ENCODE results near the gene SIRPG.
"Not testable (repeated sequence)": the region's sequence is repeated elsewhere in the genome, so short reads cannot be mapped to it uniquely, and the experiment has no call there.

Gene SIRPG

GRCh38 chr20:1657556-1658334, at the start of gene SIRPG:
TSS of gene SIRPG (minus strand) at chr20:1657779. CDS start at chr20:1657714, 65 bp downstream.
- FAIRE-seq = no peak

DNA sequence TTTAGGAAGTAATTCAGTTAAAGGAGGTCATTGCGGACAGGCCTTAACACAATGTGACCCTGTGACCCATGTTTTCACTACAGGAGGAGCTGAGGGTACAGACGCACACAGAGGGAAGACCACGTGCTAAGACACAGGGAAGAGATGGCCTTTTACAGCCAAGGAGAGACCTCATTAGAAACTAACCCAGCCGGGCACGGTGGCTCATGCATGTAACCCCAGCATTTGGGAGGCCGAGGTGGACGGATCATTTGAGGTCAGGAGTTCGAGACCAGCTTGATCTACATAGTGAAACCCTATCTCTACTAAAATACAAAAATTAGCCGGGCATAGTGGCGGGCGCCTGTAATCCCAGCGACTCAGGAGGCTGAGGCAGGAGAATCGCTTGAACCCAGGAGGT, 49.3 kb upstream of the SIRPG start:
- FAIRE-seq = not testable (repeated sequence)

DNA sequence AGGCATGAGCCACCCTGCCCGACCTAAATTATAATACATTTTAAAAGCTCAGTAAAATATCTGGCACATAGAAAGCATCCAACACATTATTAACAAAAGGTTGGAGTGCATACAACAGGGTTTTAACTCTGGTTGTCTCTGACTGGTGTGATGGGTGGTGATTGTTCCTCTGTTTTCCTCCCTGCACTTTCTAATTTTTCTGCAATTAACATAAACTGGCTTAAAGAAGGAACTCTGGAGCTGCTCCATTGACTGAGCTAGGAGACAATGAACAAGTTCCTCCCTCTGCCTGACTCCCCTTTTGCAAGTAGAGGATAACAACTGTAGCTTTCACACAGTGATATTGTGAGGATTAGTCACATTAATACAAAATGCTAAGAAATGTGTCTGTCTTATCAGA, 48.5 kb upstream of the SIRPG start:
- FAIRE-seq = no peak

- FAIRE-seq = no peak
Measured at GRCh38 chr20:1702855-1703254, 45.3 kb upstream of the SIRPG start.

DNA sequence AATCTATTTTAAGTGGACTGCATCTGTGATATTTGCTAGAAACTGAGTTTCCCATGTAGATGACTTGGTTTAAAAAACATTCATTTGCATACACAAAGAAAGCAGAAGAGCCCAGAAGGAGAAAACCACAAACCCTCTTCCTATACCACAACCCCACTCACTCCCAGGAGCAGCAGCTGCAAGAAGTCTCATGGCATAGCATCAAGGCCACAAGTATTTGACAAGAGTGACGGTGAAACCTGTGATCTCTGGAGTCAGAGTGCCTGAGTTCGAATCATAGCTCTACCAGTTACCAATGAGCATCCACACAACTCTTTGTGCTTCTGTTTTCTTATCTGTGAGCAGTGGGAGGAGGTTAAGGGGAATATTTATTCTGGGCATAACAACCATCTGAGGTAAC, 44.7 kb upstream of the SIRPG start:
- FAIRE-seq = no peak

- no peak for FAIRE-seq
Measured at GRCh38 chr20:1700990-1701389, 43.4 kb upstream of the SIRPG start.

DNA sequence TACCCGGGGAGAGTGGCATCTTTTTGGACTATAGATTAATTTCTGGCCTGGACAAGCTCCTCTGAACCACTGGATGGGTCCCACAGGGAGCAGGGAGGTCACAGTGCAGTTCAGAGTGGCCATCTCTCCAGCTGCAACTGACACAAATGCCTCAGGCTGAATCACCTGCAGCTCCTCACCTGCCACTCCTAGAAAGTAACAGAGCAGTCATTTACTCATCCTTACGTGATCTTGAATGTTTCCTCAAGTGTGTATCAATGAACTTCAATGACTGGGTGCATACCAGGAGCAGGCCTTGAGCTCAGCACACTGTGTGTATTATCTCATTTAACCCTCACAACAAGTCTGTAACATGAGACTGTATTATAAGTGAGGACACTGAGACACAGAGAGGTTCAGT, 40.0 kb upstream of the SIRPG start:
- no peak for FAIRE-seq

DNA sequence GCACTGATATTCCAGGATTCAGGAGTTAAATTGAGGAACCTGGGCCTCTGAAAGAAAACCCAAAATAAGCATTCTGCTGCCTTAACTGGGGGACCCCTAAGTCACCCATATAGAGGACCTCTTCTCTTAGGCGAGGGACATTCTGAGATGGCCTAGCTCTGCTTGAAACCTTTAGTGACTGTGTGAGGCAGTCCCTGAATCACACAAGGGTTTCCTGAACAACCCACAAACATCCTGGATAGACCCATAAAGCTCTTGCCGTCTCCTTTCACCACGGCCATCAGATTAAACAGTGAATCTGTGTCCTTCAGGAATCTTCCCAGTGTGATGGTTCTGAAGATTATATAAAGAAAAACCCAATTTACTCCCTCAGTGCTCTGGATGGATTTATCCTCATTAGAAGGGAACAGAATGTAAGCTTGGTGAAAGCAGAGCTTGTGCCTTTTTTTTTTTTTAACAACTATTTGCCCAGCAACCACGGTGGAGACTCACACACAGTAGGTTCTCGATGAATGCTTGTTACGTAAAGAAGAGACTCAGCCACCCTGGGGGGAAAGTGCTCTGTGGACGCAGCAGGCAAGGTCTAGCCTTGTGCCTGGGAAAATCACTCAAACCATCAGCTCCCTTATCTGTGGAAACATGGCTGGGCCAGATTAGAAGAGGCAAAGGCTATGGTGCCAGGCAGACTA, 39.1 kb upstream of the SIRPG start:
- no peak for FAIRE-seq

- FAIRE-seq = no peak
Measured at GRCh38 chr20:1694672-1695071, 37.1 kb upstream of the SIRPG start.

GRCh38 chr20:1693427-1693826, 35.8 kb upstream of the SIRPG start:
- no peak for FAIRE-seq

- no peak for FAIRE-seq
Measured at GRCh38 chr20:1689721-1690120, 32.1 kb upstream of the SIRPG start.

DNA sequence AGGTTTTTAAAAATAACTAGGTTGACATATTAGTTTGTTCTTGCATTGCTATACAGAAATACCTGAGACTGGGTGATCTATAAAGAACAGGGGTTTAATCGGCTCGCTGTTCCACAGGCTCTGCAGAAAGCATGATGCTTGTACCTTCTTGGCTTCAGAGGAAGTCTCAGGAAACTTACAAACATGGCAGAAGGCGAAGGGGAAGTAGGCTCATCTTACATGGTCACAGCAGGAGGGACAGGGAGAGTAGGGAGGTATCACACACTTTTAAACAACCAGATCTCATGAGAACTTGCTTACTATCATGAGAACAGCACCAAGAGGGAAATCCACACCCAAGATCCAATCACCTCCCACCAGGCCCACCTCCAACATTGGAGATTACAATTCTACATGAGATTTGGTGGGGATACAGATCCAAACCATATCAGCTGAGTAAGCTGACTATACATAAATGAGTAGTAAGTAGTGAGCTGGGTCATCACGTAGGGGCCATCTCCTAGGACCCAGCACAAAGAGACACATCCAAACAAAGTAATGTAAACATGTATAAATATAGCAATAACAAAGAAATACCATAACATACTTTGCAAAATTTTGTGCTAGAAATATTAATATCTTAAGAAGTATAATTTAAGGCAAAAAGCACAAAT, 31.4 kb upstream of the SIRPG start:
- FAIRE-seq = no peak

DNA sequence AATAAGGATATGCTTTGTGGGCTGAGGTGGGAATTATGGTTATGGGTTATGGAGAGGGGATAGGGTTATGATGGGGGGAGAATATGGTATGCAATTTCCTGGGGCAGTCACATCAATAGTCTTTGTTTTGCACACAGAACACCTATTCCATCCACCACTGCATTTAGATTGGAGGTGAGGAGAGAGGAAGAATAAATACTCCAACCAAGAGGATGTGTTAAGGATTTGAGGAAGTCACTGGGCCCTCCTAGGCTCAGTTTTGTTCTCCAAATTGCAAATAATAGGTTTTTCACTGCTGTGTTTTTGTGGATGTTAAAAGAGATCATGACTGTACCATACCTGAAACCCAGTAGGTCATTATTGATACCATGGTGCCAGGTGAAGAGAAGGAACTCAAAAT, 29.5 kb upstream of the SIRPG start:
- FAIRE-seq = no peak

GRCh38 chr20:1686151-1686748, 28.7 kb upstream of the SIRPG start:
- FAIRE-seq = no peak

DNA sequence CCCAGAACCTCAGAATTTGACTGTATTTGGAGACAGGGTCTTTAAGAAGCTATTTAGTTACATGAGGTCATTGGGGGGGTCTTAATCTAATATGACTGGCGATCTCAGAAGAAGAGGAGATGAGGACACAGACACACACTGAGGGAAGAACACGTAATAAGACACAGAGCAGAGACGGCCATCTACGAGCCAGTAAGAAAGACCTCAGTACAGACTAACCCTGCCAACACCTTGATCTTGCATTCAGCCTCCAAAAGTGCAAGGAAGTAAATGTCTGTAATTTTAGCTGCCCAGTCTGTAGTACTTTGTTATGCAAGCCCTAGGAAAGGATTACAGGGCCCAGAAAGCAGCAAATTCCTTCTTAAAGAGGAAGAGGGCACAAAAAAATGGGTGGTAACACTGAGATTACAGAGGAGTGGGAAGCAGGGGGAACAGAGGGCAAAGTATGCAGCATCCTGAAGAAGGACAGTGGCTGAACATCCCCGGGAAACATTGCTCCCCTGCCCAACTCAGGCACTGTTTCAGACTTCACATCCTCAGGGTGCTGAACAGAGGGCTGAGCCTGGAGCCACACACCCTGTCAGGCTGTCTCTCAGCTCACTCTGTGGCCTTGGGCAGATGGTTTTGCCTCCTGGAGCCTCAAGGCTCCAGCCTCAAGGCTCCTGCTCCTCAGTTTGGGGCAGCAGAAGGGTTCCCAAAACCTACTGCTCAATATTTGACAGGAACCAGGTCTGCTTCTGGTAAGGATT, 27.9 kb upstream of the SIRPG start:
- no peak for FAIRE-seq

- FAIRE-seq = no peak
Measured at GRCh38 chr20:1684872-1685271, 27.3 kb upstream of the SIRPG start.

- FAIRE-seq = no peak
Measured at GRCh38 chr20:1676650-1677049, 19.1 kb upstream of the SIRPG start.

DNA sequence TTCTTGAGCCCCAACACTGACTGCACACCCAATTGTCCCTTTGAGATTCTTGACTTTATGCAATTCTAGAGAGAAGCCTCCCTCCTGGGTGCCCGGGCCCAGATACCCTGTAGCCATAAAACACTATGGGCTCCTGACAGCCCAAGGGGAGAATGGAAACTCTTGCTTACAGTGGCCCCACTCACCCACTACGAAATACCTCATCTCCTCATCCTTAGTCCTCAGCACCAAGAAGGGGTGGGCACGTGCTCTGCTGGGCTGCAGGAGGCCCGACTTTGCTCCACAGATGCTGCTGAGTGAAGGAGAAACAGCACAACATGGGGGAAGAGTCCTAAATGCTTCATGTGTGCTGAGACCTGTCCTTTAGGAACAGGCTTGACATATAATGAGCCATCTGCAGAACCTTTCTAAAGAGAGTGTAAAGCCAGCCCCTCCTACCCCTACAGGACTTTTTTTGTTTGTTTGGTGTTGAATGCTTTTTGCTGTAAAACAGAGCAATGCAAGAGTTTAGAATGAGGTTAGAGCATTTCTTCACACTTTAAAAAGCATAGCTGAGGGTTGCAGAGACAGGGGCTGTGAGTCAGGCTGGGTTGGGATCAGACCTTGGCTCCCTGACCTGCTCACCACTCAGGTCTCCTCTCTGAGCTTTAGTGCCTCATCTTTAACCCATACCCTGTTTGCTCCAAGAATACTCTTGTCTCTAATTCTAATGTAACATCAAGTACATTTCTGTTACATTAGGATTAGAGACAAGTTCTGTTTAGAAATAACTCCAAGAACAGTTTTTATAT, 17.6 kb upstream of the SIRPG start:
- no peak for FAIRE-seq

DNA sequence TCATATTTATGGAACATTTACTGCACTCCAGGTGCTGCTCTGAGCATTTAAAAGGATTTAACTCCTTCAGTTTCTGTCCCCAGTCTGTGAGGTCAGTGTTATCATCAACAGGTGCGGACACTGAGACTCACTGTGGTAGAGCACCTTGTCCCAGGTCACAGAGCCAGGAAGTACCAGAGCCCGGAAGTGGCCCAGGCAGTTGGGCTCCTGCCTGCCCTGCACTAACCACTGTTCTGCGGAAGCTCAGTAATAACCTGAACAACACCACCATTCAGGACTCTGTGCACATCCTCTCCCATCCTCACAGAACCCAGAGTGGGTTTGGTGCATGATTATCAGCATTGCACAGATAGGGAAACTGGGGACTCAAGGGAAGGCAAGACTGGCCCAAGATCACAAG, 16.8 kb upstream of the SIRPG start:
- FAIRE-seq = no peak

DNA sequence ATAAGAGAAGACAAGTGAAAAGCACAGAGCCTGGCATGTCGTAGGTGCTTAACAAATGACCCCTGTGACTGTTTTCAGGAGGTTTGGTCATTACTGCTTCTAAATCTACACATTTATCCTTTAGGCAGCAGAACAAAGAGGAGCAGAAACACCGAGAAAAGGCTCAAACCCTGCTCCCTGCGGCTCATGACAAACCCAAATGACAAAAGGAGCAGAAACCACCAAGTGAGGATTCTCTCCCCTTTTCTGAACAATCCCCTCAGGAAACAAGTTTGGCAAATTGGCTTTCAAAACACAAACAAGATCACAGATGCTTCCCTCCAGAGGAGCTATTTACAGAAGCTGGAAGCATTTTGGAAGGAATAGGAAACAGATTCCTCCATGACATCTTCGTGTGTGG, 15.8 kb upstream of the SIRPG start:
- no peak for FAIRE-seq

DNA sequence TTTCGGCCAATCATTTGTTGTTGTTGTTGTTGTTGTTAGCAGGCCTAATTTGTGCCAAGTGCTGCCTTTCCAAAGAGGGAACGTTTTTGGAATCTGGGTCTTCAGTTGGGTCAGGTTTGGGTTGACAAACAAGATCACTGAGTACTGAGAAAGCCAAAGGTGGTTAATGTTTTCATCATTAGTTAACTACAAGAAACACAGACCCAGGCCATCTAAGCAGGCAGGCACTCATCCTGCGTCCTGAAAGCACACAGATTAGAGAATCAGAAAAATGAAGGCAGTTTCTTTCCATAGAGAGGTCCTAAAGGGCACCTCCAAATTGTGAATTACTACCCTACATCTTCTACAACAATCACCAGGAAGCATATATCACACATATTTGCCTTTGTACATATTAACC, 15.1 kb upstream of the SIRPG start:
- FAIRE-seq = no peak
